Measurements from ENCODE around the gene TTC39C.

Gene TTC39C

DNA sequence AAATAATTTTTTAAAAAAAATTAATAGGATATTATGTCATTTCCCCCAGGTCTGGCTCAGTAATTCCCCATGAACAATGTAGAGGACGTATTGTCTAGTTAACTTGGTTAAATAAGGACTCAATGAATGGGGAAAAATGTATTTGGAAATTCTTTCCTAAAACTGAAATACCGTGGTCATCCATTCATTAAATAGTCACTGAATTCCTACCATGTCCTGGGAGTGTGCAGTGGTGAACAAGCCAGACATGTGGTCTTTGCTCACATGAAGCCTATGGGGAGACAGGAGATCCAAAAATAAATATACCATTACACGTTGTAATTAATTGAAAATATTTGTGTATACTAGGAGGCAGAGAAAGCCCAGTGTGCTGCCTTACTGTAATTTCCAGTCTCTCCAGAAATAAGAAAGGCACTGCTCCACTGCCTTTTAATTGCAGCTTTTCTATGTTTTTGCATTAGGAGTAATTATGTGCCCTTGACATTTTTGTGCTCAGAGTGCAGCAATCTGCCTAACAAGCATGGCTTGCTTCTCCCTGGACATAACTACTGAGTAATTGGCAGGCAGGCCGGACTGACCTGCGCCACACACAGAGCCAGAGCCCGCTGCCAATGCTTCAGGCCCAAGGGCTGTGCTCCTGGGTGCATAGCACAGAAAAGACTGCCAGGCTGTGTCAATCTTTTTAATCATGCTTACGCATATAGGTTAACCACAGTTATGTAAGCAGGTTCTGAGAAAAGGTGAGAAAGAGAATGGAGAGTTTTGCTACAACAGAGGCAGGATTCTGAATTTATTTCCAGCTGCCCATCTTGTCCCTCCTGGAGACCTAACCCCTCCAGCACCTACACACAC lies 22.2 kb upstream of the TTC39C start:
- DNase-seq = no peak

DNA sequence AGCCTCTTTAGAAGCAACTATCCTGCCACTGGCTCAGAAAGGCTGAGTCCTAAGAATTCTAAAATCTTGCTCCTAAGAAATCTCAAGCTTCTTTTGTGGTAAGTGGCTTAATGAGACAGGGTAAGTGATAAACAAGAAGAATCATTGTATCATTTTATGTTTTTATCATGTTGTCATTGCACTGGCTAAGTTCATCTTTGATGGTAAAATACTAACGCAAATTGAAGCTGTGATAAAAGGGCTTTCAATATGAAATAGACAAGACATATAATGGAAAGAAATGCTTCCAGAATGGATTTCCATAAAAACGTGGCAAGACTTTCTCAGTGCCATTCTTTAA lies 21.6 kb upstream of the TTC39C start:
- DNase-seq = no peak

DNA sequence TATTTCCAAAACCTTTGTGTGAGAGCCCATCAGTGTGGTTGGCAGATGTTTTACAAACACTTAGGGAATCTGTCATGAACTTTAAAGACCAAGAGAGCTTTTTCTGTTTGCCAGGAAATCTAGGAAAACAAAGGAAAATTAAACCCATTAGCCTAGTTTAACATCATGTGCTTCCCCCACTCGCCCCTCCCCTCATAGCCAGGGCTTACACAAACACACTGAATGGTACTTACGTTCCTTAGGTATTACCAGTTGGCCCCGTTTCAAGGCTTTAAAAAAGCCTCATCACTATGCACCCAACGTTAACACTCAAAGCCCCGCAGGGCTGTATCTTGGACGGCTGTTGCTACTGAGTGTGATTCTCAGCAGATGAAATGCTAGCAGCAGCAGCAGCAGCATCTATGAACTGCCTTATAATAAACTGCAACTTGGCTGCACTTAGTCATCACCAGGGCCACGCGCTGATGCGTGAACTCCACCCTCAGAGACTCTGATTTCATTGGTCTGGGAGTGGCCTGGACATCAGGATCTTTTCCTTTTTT lies 20.1 kb upstream of the TTC39C start:
- DNase-seq = no peak

DNA sequence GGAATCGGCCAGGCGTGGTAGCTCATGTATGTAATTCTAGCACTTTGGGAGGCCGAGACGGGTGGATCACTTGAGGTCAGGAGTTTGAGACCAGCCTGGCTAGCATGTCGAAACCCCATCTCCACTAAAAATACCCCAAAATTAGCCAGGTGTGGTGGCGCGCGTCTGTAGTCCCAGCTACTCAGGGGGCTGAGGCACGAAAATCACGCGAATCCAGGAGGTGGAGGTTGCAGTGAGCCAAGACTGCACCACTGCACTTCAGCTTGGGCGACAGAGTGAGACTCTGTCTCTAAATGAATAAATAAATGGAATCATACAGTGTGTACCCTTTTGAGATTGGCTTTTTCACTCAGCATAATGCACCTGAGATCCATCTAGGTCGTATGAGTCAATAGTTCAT lies 19.4 kb upstream of the TTC39C start:
- DNase-seq = no peak

DNA sequence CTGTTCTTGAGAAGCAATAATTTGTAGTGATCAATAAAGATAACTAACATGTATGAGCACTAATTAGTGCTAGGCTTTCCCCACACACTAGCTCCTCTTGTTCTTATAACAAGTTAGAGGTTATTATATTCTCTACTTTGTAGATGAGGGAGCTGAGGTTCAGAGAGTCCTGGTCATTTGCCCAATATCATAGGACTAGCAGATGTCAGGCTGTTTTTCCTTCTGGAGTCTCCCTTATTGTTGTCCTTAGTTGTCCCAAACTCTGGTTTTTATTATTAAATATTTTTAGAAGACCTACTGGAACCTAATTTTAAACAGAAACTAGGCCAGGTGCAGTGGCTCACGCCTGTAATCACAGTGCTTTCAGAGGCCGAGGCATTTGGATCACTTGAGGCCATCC lies 16.5 kb upstream of the TTC39C start:
- no peak for DNase-seq

DNA sequence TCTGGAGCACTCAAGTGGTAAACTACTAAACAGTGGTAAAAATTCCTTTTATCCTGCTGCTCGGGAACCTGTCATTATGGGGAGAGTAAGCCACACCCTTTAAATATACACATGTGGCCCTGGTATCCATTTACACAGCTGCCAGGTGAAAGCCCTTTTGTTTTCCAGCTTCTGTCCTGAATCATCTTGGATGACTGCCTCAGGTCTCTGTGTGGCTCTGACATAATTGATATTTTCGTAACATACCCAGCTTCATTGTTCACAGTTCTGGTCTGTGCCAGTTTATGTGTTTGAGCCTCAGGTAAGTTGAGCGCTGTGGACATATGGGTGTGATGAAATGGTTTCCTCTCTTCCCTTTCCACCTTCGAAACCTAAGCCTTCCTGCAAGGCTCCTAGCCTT lies 15.7 kb upstream of the TTC39C start:
- DNase-seq = no peak

DNA sequence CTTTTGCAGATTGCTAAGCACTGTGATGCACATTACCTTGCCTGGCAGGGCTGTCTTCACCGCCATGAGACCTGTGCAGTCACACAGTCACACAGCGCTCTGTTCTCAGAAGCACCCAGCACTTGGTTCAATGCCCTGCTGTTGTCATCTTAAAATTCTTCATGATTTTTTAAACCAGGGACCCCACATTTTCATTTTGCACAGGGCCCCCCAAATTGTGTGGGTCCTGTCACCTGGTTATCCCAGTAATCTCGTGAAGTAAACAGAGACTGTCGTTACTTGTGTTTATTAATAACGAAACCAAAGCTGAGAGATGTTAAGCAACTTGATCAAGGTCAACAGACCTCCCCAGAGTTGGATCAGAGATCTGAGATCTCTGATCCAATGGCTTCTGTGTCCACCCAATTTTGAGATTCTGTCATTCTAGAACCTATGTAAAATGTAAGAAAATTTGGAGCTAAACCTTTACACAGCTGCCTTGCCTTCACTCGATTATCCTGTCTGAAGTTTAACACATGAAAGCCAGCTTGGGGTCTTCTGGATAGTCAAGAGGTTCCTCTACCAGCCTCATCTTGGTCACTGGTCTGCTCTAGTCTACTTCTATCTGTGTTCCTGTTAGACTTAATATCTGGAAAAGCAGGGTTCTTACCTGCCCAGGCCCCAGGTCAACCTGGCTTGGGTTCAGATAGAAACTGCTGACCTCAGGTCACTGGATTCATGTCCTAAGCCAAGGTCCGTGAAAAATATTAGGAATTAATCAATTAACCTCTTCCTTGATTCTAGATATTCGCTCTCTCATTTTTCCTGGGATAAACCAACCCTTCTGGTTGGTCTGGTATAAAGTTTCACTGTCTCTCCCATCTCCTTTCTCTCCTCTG lies 13.7 kb upstream of the TTC39C start:
- DNase-seq = no peak

DNA sequence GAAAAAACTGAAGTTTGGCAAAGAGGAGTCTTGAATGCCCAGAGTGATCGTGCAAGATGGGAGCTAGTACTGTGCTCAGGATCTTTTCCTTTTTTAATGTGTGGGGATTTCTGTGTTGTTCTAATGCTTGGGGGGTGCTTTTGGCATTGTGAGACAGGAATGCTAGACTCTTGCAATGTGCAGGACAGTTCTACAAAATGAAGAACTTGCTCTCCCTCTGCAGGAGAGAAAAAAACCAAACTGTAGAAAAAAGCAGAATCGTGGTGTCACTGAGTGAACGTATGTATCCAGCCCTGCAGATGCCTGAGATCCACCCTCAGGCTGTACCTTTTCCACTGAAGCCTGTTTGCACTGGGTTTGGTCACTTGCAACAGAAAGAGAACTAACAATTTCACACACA lies 12.1 kb upstream of the TTC39C start:
- DNase-seq = no peak

DNA sequence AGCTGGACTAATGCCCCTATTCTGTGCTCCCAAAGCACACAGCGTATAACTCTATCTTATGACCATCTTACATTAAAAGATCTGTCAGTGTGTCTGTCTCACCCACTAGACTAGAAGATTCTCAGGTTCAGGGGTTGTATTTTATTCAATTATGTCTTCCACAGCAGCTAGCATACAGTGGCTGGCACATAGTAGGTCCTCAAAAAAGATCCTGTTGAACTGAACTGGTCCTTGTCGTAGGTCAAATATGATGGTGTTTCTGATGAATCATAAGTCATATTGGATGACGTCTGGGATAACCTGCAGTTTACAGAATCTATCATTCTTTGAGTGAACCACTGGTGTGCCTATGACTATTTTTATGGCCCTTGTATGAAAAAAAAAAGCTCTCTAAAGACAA lies 11.3 kb upstream of the TTC39C start:
- DNase-seq = no peak

DNA sequence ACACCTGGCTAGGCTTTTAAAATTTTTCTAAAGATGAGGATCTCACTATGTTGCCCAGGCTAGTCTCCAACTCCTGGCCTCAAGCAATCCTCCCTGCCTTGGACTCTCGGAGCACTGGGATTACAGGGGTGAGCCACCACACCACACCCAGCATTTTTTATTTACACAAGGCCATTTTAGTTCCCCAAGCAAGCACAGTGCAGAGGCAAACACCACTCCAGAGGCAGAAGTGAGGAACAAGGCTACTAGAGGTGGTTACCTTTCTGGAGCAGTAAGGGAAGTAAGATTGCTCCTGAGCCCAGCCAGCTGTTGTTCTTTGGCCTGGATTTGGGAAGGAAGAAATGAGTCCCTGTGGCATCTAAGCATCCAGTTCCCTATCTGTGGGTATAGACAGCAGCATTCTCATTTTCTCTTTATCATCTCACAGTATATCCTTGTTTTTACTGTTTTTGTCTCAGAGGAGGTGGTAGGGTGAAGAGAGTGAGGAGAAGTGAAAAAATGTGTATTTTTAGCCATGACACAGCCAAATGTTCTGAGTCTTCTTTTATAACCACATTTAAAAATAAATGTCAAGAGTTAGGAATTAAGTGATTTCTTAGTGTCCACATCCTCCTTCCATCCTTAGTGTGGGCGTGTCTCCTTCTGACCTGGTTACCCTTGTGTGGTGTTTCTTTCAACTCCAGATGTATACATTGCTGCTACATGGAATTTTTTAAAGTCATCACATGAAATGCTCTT lies 10.5 kb upstream of the TTC39C start:
- no peak for DNase-seq

DNA sequence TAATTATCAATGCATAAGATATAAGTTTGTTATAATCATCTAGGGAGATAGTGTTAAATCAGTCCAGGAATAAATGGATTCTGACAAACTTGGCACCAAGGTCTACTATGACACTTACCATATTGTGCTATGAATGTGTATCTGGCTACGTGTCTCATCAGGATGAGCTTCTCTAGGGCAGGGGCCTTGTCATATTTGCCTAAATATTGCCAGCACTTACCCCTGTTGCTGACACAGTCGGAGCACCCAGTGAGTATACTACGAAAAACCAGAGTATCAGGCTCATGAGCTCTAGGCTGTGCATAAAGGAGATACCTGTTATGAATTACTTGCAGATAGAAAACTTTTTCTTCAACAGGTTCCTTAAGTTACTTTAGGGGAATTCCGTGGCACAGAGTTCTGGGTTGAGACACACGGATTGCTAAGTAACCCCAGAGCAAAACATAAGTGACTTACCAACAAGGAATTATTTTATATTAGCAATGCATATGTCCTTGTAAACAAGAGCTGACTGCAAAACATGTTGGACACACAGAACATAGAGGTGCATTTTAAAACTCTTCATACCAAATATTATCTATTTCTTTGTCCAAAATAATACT lies 7.7 kb upstream of the TTC39C start:
- DNase-seq = no peak

DNA sequence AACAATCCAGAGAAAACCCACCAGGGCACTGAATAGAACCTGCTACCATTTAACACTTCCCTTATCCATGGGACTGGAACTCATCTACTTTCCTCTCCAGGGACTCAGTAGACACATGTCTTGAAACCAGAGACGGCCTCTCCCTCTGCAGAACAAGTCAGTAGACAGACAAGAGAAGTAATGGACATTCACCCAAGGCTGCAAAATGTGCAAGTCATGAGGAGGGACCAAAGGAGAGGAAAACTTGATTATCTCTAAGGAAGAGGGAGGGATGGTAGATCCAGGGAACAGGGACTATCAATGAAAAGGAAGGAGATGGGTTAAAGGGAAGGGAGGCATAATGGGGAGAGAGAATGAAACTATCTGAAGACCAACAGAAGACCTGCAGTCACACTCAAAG lies 5.3 kb upstream of the TTC39C start:
- DNase-seq = no peak

DNA sequence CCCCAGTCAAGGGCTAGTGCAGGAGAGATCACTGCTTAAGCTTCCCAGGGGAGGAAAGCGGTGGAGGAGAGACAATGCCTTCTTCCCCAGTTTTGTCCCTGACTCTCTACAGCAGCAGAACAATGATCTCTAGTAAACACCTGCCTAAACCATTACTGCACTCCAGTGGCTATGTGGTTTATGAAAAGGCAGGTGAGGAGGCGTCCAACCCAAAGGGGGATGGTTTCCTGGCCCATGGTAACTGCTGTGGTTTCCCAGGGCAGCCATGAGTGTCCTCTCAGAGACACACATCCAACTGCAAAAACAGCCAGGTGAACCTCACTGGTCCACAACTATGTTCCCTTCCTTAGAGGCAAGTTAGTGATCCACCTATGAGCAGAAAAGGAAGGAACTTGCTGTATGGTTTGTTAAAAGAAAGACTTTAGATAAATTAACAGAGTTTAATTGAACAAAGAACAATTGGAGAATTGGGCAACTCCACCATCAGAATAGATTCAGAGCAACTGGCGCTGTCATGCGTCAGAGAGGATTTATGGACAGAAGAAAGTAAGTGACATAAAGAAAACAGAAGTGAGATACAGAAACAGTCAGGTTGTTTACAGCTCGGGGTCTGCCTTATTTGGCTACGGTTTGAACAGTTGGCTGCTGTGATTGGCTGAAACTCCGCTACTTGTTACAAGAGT lies 4.8 kb upstream of the TTC39C start:
- DNase-seq = no peak

DNA sequence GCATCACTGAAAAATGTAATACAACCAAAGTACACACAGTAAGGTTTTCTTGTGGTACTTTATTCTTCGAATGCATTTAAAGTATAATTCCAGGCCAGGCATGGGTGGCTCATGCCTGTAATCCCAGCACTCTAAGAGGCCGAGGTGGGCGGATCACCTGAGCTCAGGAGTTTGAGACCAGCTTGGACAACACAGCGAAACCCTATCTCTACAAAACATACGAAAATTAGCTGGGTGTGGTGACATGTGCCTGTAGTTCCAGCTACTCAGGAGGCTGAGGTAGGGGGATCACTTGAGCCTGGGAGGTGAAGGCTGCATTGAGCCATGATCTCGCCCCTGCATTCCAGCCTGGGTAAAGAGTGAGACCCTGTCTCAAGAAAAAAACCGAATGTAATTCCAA lies 3.9 kb upstream of the TTC39C start:
- DNase-seq = no peak

DNA sequence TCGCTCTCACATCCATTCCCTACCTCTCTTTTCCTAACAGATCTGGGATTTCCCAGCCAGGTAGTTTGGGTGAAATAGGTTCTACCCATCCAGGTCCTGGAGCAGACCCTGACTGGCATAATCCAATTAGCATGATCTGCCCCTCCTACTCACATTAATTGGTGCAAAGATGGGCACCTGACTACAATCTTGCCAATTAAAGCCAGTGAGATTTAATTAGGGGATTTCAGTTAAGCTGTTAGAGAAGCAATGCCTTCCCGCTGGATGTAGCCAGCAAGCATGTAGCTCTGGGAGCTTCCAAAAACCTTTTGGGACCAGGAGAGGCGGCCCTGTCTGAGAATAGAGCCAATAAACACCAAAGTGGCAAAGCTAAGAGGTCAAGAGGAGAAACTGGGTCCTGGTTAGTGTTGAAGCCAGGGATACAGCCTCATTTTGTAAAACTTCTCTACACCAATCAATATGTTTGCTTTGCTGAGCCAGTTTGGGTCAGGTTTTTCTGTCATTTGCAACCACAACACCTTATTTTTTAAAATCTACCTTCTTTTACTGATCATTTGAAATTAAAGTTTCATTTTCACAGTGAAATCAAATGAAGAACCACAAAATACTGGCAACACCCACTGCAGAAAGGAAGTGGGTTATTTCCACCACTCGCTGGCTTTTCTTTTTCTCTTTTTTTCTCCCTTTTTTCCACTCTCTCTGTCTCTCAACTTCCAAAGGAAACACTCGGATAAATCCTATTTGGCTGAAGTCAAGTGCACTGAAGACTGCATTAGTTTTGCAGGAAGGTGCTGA lies 3.2 kb upstream of the TTC39C start:
- DNase-seq = no peak

DNA sequence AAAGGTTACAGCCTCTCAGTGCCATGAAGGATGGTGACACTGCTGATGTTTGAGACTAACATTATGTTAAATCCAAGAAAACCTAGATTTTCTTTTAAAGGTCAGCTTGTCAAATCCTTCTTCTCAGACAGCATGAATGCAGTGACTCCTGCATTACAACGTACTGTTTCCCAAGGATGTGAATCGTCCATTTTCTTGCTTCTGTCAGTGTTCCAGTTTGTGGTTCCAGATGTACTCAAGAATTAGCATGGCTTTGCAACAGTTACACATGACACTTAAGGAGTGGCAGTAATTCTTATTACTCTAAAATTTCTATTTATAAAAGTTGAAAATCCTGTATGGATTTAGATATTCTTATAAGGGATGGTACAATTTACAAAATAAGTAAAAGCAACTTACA lies 1.5 kb upstream of the TTC39C start:
- DNase-seq = no peak

DNA sequence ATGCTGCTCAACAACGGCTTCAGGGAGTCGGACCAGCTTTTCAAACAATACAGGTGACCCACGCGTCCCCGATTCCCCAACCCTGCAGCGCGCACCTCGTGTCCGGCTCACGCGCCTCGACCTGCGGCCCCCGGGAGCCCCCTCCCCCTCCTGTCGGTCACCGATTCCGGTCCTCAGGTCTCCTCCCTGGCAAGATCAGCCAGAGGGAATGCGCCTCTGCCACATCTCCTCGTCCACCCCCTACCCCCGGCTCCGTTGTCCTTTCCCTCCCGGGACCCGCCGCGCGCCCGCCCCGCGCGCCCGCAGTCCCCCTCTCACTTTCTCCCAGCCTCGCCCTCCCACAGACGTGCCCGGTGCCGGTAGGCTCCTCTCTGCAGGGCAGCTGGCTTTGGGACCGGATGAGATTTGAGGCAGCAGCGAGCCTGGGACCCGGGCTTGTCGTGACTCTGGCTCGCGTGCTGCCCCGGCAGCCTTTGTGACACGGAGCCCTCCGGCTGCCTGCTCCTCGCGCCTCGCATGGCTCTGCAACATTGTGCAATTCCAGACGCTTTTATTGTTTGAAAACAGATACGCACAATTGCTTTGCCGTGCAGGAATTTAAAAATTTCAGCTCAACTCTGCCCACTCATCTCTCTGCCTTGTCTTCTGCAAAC lies 558 bp downstream of the TTC39C start:
- DNase-seq = peak in 1 of 2 donors; percentile 44

DNA sequence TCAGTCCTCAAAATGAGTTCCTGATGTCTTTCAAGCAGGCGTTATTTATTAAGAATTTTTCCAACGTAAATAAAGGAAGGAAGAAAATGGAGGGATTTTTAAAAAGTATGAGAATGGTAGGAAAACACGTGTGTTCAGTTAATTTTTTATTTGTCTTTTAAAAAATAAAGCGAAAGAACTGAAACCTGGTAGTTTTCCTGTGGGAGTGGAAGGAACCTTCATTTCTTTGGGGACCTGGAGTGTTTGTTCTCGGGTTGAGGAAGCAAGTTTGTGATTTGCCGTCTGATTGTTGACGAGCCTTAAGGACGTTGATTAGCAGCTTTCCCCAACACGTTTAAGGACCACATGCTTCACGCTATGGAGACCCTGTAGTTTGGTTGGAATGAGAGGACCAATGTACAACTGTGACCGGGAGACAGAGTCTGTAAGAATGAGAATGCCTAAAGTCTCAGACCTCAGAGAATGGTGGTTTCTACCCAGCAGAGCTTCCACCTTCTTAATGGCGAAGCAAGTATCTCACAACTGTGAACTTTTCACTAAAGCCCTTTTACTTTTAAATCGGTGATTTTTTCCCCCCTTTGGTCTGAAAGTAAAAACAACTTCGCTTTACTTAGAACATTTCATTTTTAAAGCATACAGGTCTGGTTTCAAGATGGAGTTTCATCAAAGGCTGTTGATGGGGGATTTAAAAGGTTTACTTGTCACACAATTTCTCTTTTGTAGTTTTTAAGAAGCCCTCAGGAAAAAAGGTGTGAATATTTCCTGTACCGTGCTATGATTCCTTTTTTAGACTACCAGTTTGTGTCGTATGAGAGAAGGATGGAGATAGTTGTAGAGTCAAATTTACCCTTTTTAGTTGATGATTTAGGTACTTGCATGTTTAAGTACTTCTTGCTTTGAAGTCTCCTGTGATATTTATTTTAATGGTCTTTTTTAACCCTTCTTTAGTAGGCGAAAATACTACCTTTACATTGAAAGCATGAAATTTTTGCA lies 1.4 kb downstream of the TTC39C start:
- DNase-seq = no peak

DNA sequence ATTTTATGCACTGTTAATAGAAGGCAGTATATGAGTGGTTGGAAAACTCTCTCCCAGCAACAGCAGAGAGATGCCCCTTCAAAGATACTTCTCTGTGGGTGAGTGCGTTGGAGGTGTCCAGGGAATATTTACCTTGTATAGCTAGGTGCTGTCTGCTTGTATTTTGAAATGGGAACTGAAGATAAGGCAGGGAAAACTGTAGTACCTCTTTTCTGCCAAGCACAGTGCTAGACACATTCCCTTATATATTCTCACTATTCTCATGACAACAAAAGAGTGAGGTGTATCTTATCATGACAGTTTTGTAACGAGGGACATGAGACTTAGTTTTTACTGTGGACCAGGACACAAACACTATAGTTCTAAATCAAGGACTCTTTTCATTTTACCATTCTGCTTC lies 2.1 kb downstream of the TTC39C start:
- no peak for DNase-seq

All from stimulated activated CD4-positive, alpha-beta T cell treated with anti-CD3 and anti-CD28 coated beads, Interleukin-2, amount 100 ng/mL, for 48 hours (primary cell).